Cerebellar cortex (tissue), 1 donor: Measurements from ENCODE around the gene FITM1.

ENCODE experiments used
- DNase-seq: peaks from one replicate; pipeline ENCODE4 v3.0.0-alpha.2; 2015; ENCODE audit warnings: low spot score

The FITM1 gene

GRCh38 chr14:24139272-24139934 is 8.9 kb downstream of the FITM1 start:
- no peak for DNase-seq

GRCh38 chr14:24141097-24141880 is 10.8 kb downstream of the FITM1 start, which contains the start of gene EMC9:
Gene EMC9 (minus strand): TSS chr14:24141591. CDS start chr14:24141304, 287 bp downstream.
- DNase-seq, result peak; percentile 100

GRCh38 chr14:24143511-24143910 is 13.1 kb downstream of the FITM1 start:
- DNase-seq, result no peak

GRCh38 chr14:24144451-24144850 is 14.0 kb downstream of the FITM1 start:
- DNase-seq, result no peak

GRCh38 chr14:24145219-24145618 is 14.8 kb downstream of the FITM1 start:
- no peak for DNase-seq

- DNase-seq, result no peak
These were observed 15.4 kb downstream of the FITM1 start for GRCh38 chr14:24145690-24146452.

GRCh38 chr14:24146453-24146977 is 16.1 kb downstream of the FITM1 start, which contains the start of gene PSME2:
Gene PSME2 (minus strand): TSS chr14:24146610. CDS start chr14:24146581, 29 bp downstream.
- peak; percentile 93 for DNase-seq

- DNase-seq, result peak; percentile 99
These were observed 16.7 kb downstream of the FITM1 start, which contains the start of gene RNF31 for GRCh38 chr14:24146978-24147760. Gene RNF31 (plus strand): TSS chr14:24147498. CDS start chr14:24147699, 201 bp downstream.

- no peak for DNase-seq
These were observed 17.4 kb downstream of the FITM1 start for GRCh38 chr14:24147761-24148428.

GRCh38 chr14:24149302-24149969 is 19.0 kb downstream of the FITM1 start:
- DNase-seq, result no peak

- no peak for DNase-seq
These were observed 19.6 kb downstream of the FITM1 start for GRCh38 chr14:24150061-24150460.

- DNase-seq, result no peak
These were observed 20.1 kb downstream of the FITM1 start for GRCh38 chr14:24150567-24150966.

- DNase-seq, result no peak
These were observed 20.5 kb downstream of the FITM1 start for GRCh38 chr14:24150993-24151392.

- no peak for DNase-seq
These were observed 21.1 kb downstream of the FITM1 start for GRCh38 chr14:24151404-24152080.

- no peak for DNase-seq
These were observed 24.6 kb downstream of the FITM1 start for GRCh38 chr14:24155100-24155499.

GRCh38 chr14:24156840-24157239 is 26.4 kb downstream of the FITM1 start:
- no peak for DNase-seq

- no peak for DNase-seq
These were observed 26.9 kb downstream of the FITM1 start for GRCh38 chr14:24157331-24157730.

- DNase-seq, result no peak
These were observed 29.5 kb downstream of the FITM1 start for GRCh38 chr14:24159777-24160498.

- DNase-seq, result no peak
These were observed 30.0 kb downstream of the FITM1 start for GRCh38 chr14:24160499-24160849.
